IPS-18a (cell line): ENCODE measurements around the gene NTRK3.

Experiments used
- H3K27ac ChIP-seq: one replicate; pipeline ENCODE4 v1.5.1; 2013; ENCODE audit warnings: low read length
- H3K27me3 ChIP-seq: one replicate; pipeline ENCODE4 v1.6.1; 2013; ENCODE audit warnings: mild to moderate bottlenecking, low read length; ENCODE audit not compliant: control insufficient read depth, insufficient read depth
- H3K36me3 ChIP-seq: one replicate; pipeline ENCODE4 v1.6.1; 2013; ENCODE audit warnings: low read depth, low read length; ENCODE audit not compliant: control insufficient read depth
- H3K4me1 ChIP-seq: one replicate; pipeline ENCODE4 v1.6.1; 2013; ENCODE audit warnings: low read depth, low read length; ENCODE audit not compliant: control insufficient read depth
- H3K4me3 ChIP-seq: one replicate; pipeline ENCODE4 v1.5.1; 2013; ENCODE audit warnings: low read length
- H3K9ac ChIP-seq: one replicate; pipeline ENCODE4 v1.6.1; 2013; ENCODE audit warnings: mild to moderate bottlenecking, low read length, moderate library complexity
- H3K9me3 ChIP-seq: one replicate; pipeline ENCODE4 v1.6.1; 2013; ENCODE audit warnings: low read depth, low read length; ENCODE audit not compliant: control insufficient read depth

NTRK3 gene

DNA sequence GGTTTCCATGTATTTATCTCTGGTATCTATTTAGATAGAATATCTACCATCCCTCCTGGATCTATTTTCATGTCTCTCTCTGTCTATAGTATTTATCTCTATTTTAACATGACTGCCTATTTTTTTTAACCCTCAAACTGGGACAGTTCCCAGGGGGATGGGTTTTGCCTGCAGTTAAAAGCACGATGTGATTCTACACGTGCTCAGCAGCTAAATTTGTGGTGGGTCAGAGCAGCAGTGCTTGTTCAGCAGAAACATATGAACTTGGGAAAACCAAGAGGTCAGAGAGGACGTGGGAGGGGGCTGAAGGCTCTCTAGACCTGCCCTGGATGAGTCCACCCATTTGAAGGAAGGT lies 189.2 kb downstream of the NTRK3 start:
- H3K36me3 ChIP-seq: no peaks in the 10 kb centered on the region
- H3K9ac ChIP-seq: no peak overlapping the region
- H3K27ac ChIP-seq: no peak overlapping the region
- no peak overlapping the region for H3K4me3 ChIP-seq
- no peaks in the 10 kb centered on the region for H3K4me1 ChIP-seq
- H3K9me3 ChIP-seq: no peaks in the 10 kb centered on the region
- no peaks in the 10 kb centered on the region for H3K27me3 ChIP-seq

DNA sequence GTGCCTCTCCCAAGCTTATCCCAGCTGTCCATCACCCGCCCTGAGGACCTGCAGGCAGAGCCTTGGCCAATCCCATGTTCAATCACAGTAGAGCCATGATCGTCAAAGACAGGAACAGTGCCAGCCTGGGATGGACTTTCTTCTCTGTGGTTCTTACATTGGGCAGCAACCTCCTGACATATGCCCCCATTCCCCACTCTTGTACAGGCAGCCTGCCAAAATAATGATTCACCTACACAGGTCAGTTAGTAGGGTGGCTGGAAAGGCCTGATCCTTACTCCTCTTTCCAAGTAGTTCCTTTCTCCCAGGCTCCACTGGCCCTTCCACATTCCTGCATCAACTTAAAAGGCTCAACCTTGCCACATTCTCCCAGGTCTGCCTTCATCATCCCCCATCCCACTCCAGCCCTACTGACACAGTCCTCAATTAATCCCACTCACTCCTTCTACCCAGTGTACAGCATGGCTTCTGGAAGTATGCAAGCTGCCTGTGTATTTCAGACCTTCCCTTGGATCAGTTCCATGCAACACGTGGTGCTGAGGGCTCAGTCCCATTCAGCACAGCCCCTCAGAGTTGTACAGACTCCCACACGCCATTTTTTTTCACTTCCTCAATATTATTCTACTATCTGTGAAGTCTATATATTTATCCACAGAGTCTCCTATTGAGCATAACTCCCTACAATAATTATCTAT lies 189.8 kb downstream of the NTRK3 start:
- Histone ChIP-seq H3K36me3 (no peaks in the 10 kb centered on the region), H3K27ac (no peak overlapping the region), H3K27me3 (no peaks in the 10 kb centered on the region), H3K9me3 (no peaks in the 10 kb centered on the region), H3K4me3 (no peak overlapping the region), H3K9ac (no peak overlapping the region), H3K4me1 (no peaks in the 10 kb centered on the region)

DNA sequence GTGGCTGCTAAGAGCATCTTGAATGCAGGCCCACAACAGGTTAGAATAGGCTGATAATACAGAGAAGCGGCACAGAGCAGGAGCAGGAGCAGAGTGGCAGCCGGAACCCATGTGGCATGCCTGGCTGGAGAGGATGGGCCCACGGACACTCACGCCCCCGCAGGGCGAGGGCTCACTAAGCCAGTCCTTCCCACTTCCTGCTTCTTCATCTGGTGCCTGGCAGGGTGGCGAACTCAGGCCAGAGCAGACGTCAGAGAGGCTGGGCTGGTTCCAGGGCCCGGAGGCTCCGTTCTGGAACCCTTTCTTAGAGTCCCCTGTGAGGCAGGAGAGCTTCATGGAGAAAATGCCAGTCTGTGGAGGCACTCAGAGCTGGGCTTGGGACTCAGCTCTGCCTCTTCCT lies 195.1 kb downstream of the NTRK3 start:
- Histone ChIP-seq H3K4me1 (no peaks in the 10 kb centered on the region), H3K9me3 (no peaks in the 10 kb centered on the region), H3K4me3 (no peak overlapping the region), H3K36me3 (no peaks in the 10 kb centered on the region), H3K27ac (no peak overlapping the region), H3K9ac (no peak overlapping the region), H3K27me3 (no peaks in the 10 kb centered on the region)

DNA sequence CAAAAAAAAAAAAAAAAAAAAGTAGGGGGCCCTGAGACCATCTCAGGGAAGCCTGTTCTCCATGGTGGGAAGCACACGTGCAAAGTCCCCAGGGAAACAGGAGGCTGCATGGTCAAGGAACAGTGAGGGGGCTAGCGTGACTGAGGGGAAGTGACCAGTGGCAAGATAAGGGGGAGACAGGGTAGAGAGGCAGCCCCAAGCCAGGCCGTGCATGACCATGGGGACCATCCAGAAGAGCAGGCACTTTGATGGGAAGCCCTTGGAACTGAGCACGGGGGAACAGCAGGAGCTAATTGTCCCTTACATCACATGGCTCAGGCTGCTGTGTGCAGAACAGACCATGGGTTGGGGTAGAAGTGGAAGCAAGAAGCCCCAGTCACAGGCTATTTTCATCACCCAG lies 196.2 kb downstream of the NTRK3 start:
- Histone ChIP-seq H3K36me3 (no peaks in the 10 kb centered on the region), H3K4me1 (no peaks in the 10 kb centered on the region), H3K9me3 (no peaks in the 10 kb centered on the region), H3K27ac (no peak overlapping the region), H3K4me3 (no peak overlapping the region), H3K27me3 (no peaks in the 10 kb centered on the region), H3K9ac (no peak overlapping the region)

DNA sequence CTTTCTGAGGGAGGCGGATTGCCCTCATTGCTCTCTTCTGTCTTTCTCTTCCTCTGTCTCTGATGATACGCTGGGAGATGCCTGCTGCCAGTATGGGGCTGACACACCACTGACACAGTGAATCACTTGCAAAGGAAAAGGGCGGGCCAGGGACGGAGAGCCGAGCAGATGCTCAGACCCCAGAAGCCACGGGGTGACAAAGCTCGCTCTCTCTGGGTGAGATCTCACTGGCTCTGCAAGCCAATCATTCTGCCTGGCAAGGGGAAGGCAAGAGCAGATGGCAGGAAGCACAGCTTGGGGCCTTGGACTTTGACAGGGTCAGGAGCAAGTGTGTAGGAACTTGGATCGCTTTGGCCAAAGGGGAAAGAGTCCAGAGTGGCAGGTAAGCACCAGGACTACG lies 198.7 kb downstream of the NTRK3 start:
- no peaks in the 10 kb centered on the region for H3K9me3 ChIP-seq
- no peak overlapping the region for H3K27ac ChIP-seq
- no peaks in the 10 kb centered on the region for H3K27me3 ChIP-seq
- no peaks in the 10 kb centered on the region for H3K4me1 ChIP-seq
- no peak overlapping the region for H3K9ac ChIP-seq
- no peaks in the 10 kb centered on the region for H3K36me3 ChIP-seq
- no peak overlapping the region for H3K4me3 ChIP-seq

DNA sequence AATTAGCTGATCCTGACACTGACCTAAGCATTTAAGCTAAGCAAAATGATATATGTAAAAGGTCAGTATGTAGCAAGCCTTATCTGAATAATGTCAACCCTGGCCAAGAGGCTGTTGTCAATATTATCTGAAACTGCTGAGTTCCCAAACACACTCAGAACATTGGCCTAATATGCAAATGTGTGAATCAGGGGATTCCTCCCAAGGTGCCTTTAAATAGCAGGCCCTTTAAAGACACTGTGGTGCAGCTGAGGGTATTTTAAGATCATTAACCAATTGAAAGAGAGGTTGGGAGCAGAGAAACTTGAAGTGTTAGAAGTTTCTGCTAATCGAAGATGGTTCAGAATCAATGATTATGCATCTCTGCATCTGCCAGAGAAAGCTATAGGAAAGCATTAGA lies 207.0 kb downstream of the NTRK3 start:
- no peak overlapping the region for H3K27ac ChIP-seq
- H3K9me3 ChIP-seq: no peaks in the 10 kb centered on the region
- no peak overlapping the region for H3K4me3 ChIP-seq
- no peaks in the 10 kb centered on the region for H3K36me3 ChIP-seq
- no peaks in the 10 kb centered on the region for H3K27me3 ChIP-seq
- no peak overlapping the region for H3K9ac ChIP-seq
- peaks cover 7% of the 10 kb centered on the region for H3K4me1 ChIP-seq

DNA sequence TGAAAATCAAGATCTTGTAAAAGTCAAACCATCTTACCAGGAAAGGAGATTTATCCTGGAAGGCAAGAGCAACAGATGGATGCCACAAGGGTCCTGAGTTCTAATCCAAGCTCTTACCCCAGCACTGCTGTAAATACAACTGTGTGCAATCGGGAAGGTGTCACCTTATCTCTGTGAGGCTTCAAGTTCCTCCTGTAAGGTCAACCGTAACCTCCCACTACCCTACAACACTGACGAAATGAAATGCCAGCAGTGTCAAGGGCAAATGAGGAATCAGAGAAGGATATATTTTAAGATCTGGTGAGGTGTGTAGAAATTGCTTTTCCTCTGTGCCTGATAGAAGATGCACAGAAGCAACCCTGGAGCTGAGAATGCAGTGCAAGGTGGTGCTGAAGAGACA lies 207.8 kb downstream of the NTRK3 start:
- Histone ChIP-seq H3K4me3 (no peak overlapping the region), H3K36me3 (no peaks in the 10 kb centered on the region), H3K27me3 (no peaks in the 10 kb centered on the region), H3K27ac (no peak overlapping the region), H3K4me1 (peaks cover 7% of the 10 kb centered on the region), H3K9ac (no peak overlapping the region), H3K9me3 (no peaks in the 10 kb centered on the region)

DNA sequence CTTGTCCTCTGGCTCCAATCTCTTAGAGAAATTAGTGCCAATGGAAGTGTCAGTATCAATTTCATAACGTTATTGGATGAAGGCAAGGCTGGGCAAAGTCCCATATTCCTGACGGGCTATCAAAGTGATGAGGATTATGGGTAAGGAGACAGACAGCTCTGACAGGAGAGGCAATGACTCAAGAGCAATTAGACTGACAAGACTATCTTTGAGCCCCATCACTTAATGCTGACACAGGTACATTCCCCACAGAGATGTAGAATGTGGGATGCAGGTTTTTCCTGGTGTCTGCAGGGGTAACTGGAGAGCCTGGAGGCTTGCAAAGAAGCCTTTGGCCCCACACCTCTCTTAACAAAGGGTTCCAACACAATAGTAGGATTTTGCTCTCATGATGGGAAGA lies 208.3 kb downstream of the NTRK3 start:
- Histone ChIP-seq H3K27me3 (no peaks in the 10 kb centered on the region), H3K9me3 (no peaks in the 10 kb centered on the region), H3K4me3 (no peak overlapping the region), H3K36me3 (no peaks in the 10 kb centered on the region), H3K4me1 (peaks cover 7% of the 10 kb centered on the region), H3K9ac (no peak overlapping the region), H3K27ac (no peak overlapping the region)

DNA sequence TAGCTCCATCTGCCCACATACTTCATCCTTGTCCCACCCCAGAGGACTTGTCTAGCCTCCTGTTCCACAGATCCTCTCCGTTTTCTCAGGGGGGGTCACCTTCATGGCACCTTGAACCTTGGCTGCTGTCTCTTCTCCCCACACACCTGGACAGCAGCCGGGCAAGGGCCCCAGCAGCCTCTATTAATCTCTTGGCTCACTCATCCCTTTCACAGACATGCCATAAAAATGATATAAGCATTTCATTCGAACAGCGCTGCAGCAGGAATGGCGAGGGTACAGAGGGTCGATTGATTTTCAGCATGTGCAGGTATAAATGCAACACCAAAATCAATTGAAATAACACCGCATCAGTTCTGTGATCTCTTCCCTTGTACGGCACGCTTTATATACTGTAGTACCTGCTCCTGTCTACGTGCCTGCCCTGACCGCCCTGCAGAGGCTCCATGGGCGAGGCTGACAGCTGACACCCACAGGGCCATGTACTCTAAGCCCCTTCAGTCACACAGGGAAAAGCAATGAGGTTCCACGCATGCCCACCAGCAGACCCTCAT lies 209.9 kb downstream of the NTRK3 start:
- H3K27me3 ChIP-seq: no peaks in the 10 kb centered on the region
- no peak overlapping the region for H3K9ac ChIP-seq
- H3K4me3 ChIP-seq: no peak overlapping the region
- no peak overlapping the region for H3K27ac ChIP-seq
- H3K9me3 ChIP-seq: no peaks in the 10 kb centered on the region
- no peaks in the 10 kb centered on the region for H3K36me3 ChIP-seq
- peaks cover 7% of the 10 kb centered on the region for H3K4me1 ChIP-seq

DNA sequence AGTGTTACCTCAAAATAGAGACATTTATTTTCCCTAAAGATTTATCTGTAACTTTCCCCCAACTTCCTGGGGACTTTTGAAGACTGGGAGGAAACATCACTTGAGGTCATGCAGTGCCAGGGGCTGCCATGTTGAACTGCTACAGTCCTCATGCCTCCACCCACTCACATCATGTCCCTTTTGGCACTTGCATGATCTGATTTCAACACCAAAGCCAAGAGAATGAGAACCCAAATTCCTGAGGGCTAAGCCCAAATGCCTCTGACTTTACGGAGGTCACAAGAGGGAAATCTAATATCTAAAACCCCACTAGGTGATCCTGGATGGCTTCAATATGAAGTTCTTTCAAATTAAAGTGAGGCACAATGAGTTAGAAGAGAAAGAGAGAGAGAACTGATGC lies 213.1 kb downstream of the NTRK3 start:
- no peaks in the 10 kb centered on the region for H3K9me3 ChIP-seq
- H3K4me3 ChIP-seq: no peak overlapping the region
- no peaks in the 10 kb centered on the region for H3K36me3 ChIP-seq
- H3K27ac ChIP-seq: no peak overlapping the region
- H3K9ac ChIP-seq: no peak overlapping the region
- no peaks in the 10 kb centered on the region for H3K4me1 ChIP-seq
- no peaks in the 10 kb centered on the region for H3K27me3 ChIP-seq

DNA sequence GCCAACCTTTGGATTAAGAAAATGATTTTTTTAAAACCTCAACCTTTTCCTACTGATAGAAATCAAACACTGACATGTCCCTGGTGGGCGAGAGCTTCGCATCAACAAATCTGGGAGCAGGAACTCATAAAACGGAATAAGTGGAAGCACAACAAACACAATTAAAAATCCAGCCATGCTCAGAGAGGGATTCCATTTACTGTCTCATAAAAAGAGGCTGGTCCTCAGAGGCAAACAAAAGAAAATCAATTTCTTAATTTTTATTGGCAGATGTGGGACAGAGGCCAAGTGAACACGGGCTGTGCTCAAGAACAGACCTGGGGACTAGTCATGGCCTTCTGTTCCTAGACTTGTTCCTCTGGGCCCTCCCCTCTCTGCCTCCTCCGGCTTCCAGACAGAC lies 214.5 kb downstream of the NTRK3 start:
- H3K9ac ChIP-seq: no peak overlapping the region
- H3K36me3 ChIP-seq: no peaks in the 10 kb centered on the region
- no peaks in the 10 kb centered on the region for H3K9me3 ChIP-seq
- H3K4me3 ChIP-seq: no peak overlapping the region
- no peaks in the 10 kb centered on the region for H3K27me3 ChIP-seq
- H3K27ac ChIP-seq: no peak overlapping the region
- H3K4me1 ChIP-seq: peaks cover 8% of the 10 kb centered on the region

DNA sequence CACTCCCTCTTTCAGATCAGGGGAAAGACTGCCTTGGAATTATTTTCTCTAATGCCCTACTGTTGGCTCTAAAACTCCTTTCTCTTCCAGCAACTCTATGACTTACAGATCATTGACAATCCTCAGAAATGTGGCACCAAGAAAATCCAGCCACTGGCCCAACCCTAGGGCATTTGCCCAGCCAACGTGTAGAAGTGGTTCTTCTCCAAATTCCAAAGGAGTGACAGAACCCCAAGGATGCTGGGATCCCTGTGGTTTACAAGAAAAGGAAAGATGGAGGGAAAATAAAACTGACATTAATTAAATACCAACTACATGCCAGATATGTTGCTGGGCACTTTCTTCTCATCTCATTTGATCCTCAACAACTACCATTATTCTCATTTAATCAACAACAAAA lies 216.0 kb downstream of the NTRK3 start:
- no peak overlapping the region for H3K4me3 ChIP-seq
- H3K9me3 ChIP-seq: no peaks in the 10 kb centered on the region
- H3K4me1 ChIP-seq: peaks cover 19% of the 10 kb centered on the region
- H3K9ac ChIP-seq: no peak overlapping the region
- H3K27ac ChIP-seq: no peak overlapping the region
- no peaks in the 10 kb centered on the region for H3K27me3 ChIP-seq
- H3K36me3 ChIP-seq: no peaks in the 10 kb centered on the region
